Measurements from ENCODE around the gene EPB42.

Gene EPB42

GRCh38 chr15:43246261-43246774 is 25.5 kb upstream of the EPB42 start:
- H3K9me3 ChIP-seq (ENCODE audit: insufficient read depth, low read length): no peaks in the 10 kb centered on the region
- H3K79me2 ChIP-seq (ENCODE audit: low read length): no peaks in the 10 kb centered on the region
- H4K20me1 ChIP-seq (ENCODE audit: insufficient read depth, low read length): no peaks in the 10 kb centered on the region
- H3K36me3 ChIP-seq (replicated peaks; ENCODE audit: low read depth, low read length): peaks cover 8% of the 10 kb centered on the region
- H3K27ac ChIP-seq (ENCODE audit: low read length): no peak overlapping the region
- H3K27me3 ChIP-seq (ENCODE audit: low read depth, low read length): no peaks in the 10 kb centered on the region
- no peak overlapping the region for H2AFZ ChIP-seq (ENCODE audit: low read depth, low read length)
- no peak overlapping the region for H3K4me3 ChIP-seq (ENCODE audit: low read length)
- TF ChIP-seq EZH2phosphoT487 (IDR thresholded peaks at IDR 0.05; ENCODE audit: low read depth): no peak
- TF ChIP-seq CTCF (IDR thresholded peaks at IDR 0.05; ENCODE audit: low read depth, low read length): no peak
- H3K9ac ChIP-seq (ENCODE audit: low read length): no peak overlapping the region
- H3K4me2 ChIP-seq (ENCODE audit: low read length): no peak overlapping the region
- H3K4me1 ChIP-seq (ENCODE audit: low read length): peaks cover 42% of the 10 kb centered on the region

DNA sequence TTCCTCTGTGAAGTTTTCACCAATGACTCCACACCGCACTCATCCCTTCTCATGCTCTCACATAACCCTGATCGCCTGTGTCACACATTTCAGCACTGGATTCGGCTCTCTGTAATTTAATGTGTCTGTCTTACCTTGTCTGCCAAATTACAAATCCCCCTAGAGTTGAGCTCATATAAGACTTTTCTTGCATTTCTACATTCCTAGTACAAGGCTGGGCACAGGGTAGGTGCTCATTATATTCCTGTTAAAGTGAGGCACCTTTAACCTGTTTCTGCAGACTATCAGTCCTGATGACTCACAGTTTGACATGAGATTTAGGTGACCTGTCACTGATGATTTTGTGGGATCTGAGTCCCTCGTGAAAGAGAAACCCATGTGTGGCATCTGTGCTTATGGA is 23.3 kb upstream of the EPB42 start:
- H3K9ac ChIP-seq (ENCODE audit: low read length): no peak overlapping the region
- no peak overlapping the region for H3K27ac ChIP-seq (ENCODE audit: low read length)
- H4K20me1 ChIP-seq (ENCODE audit: insufficient read depth, low read length): no peaks in the 10 kb centered on the region
- TF ChIP-seq EZH2phosphoT487 (IDR thresholded peaks at IDR 0.05; ENCODE audit: low read depth) (no peak), CTCF (IDR thresholded peaks at IDR 0.05; ENCODE audit: low read depth, low read length) (no peak)
- peaks cover 8% of the 10 kb centered on the region for H3K36me3 ChIP-seq (replicated peaks; ENCODE audit: low read depth, low read length)
- H3K79me2 ChIP-seq (ENCODE audit: low read length): no peaks in the 10 kb centered on the region
- no peak overlapping the region for H2AFZ ChIP-seq (ENCODE audit: low read depth, low read length)
- no peaks in the 10 kb centered on the region for H3K27me3 ChIP-seq (ENCODE audit: low read depth, low read length)
- H3K4me3 ChIP-seq (ENCODE audit: low read length): no peak overlapping the region
- no peak overlapping the region for H3K4me2 ChIP-seq (ENCODE audit: low read length)
- peaks cover 20% of the 10 kb centered on the region for H3K4me1 ChIP-seq (ENCODE audit: low read length)
- no peaks in the 10 kb centered on the region for H3K9me3 ChIP-seq (ENCODE audit: insufficient read depth, low read length)

GRCh38 chr15:43243020-43243645 is 22.3 kb upstream of the EPB42 start:
- Histone ChIP-seq H3K9me3 (ENCODE audit: insufficient read depth, low read length) (no peaks in the 10 kb centered on the region), H4K20me1 (ENCODE audit: insufficient read depth, low read length) (no peaks in the 10 kb centered on the region), H3K27ac (ENCODE audit: low read length) (no peak overlapping the region), H3K4me3 (ENCODE audit: low read length) (no peak overlapping the region), H3K36me3 (replicated peaks; ENCODE audit: low read depth, low read length) (peaks cover 8% of the 10 kb centered on the region), H3K27me3 (ENCODE audit: low read depth, low read length) (no peaks in the 10 kb centered on the region), H3K4me1 (ENCODE audit: low read length) (peaks cover 10% of the 10 kb centered on the region), H3K4me2 (ENCODE audit: low read length) (no peak overlapping the region), H3K79me2 (ENCODE audit: low read length) (no peaks in the 10 kb centered on the region), H3K9ac (ENCODE audit: low read length) (no peak overlapping the region), H2AFZ (ENCODE audit: low read depth, low read length) (no peak overlapping the region)
- TF ChIP-seq CTCF (IDR thresholded peaks at IDR 0.05; ENCODE audit: low read depth, low read length) (no peak), EZH2phosphoT487 (IDR thresholded peaks at IDR 0.05; ENCODE audit: low read depth) (no peak)

DNA sequence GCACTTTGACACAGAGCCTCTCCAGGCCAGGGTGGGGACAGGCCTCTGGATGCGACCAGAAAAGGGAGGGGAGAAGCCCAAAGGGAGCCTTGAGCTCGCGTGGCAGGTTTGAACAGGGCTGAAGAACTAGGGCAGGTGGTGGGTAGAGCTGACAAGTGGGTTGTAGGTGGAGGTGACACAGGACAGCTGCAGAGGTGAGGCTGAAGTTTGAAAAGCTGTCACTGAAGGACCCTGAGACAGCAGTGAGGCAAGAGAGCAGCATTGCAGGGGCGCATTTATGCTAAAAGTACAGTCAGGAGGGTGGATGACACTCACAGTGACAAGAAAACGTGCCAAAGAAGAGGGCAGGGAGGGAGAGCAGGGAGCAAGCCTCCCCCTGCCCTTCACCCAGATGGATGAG is 21.8 kb upstream of the EPB42 start:
- H2AFZ ChIP-seq (ENCODE audit: low read depth, low read length): no peak overlapping the region
- H3K4me1 ChIP-seq (ENCODE audit: low read length): peaks cover 5% of the 10 kb centered on the region
- H3K4me3 ChIP-seq (ENCODE audit: low read length): no peak overlapping the region
- no peak for TF ChIP-seq CTCF (IDR thresholded peaks at IDR 0.05; ENCODE audit: low read depth, low read length)
- TF ChIP-seq EZH2phosphoT487 (IDR thresholded peaks at IDR 0.05; ENCODE audit: low read depth): no peak
- peaks cover 8% of the 10 kb centered on the region for H3K36me3 ChIP-seq (replicated peaks; ENCODE audit: low read depth, low read length)
- no peak overlapping the region for H3K4me2 ChIP-seq (ENCODE audit: low read length)
- no peak overlapping the region for H3K27ac ChIP-seq (ENCODE audit: low read length)
- no peaks in the 10 kb centered on the region for H3K79me2 ChIP-seq (ENCODE audit: low read length)
- H3K9ac ChIP-seq (ENCODE audit: low read length): no peak overlapping the region
- no peaks in the 10 kb centered on the region for H3K9me3 ChIP-seq (ENCODE audit: insufficient read depth, low read length)
- H4K20me1 ChIP-seq (ENCODE audit: insufficient read depth, low read length): no peaks in the 10 kb centered on the region
- no peaks in the 10 kb centered on the region for H3K27me3 ChIP-seq (ENCODE audit: low read depth, low read length)

Data from OCI-LY3 (cell line).